GM21619 (cell line): Measurements from ENCODE around the gene ZNF253.
A peak's percentile ranks its signal among the peaks of the same experiment; 100 is the strongest.
"Not testable (repeated sequence)": the region's sequence is repeated elsewhere in the genome, so short reads cannot be mapped to it uniquely, and the experiment has no call there.

Source experiments
- ATAC-seq: cut with Tn5 transposase; IDR thresholded peaks from one replicate; pipeline ENCODE4 v1.9.1; 2021; ENCODE audit not compliant: unreplicated experiment

Gene ZNF253

GRCh38 chr19:19892055-19892941 is 26.6 kb downstream of the ZNF253 start:
- ATAC-seq = not testable (repeated sequence)

GRCh38 chr19:19900139-19900728 is 34.6 kb downstream of the ZNF253 start:
- no peak for ATAC-seq

GRCh38 chr19:19900729-19901444 is 35.2 kb downstream of the ZNF253 start, which contains the start of gene ZNF93:
Gene ZNF93 (plus strand): TSS chr19:19900946. CDS start chr19:19901089, 143 bp downstream.
- peak; percentile 85 for ATAC-seq

GRCh38 chr19:19907551-19907950 is 41.9 kb downstream of the ZNF253 start:
- ATAC-seq = not testable (repeated sequence)

- ATAC-seq = no peak
These were observed 44.0 kb downstream of the ZNF253 start for GRCh38 chr19:19909654-19910053.

- no peak for ATAC-seq
These were observed 45.5 kb downstream of the ZNF253 start for GRCh38 chr19:19911150-19911549.

- ATAC-seq = no peak
These were observed 48.9 kb downstream of the ZNF253 start for GRCh38 chr19:19914596-19914995.

GRCh38 chr19:19930417-19930816 is 64.7 kb downstream of the ZNF253 start:
- not testable (repeated sequence) for ATAC-seq

- ATAC-seq = not testable (repeated sequence)
These were observed 68.0 kb downstream of the ZNF253 start for GRCh38 chr19:19933432-19934314.

GRCh38 chr19:19937403-19937802 is 71.7 kb downstream of the ZNF253 start:
- ATAC-seq = no peak

- ATAC-seq = no peak
These were observed 72.8 kb downstream of the ZNF253 start for GRCh38 chr19:19938449-19938848.

GRCh38 chr19:19943848-19944582 is 78.3 kb downstream of the ZNF253 start:
- no peak for ATAC-seq
